Caco-2 (cell line): ENCODE data around the gene INSL3. TPM values are rescaled to one million over a fixed set of nuclear protein-coding genes. Genes with fewer than 3 reads are reported as not detected.
A peak's percentile ranks its signal among the peaks of the same experiment; 100 is the strongest.

Experiments
- BruUV-seq: library from RNA; stranded (reverse); fragments of 400-500 nt; replicated peaks from 2 replicates; lab custom pipeline; 2021; lab: Mats Ljungman, UMichigan
- CTCF ChIA-PET: fragments of 300-600 bp; sonication (Branson Sonifier 250); formaldehyde crosslinking; loops from one replicate; lab custom pipeline; 2022; ENCODE audit warnings: antibody characterized with exemption; lab: Charles Lee
- POLR2A ChIA-PET: fragments of 300-600 bp; sonication (Branson Sonifier 250); formaldehyde crosslinking; loops from one replicate; lab custom pipeline; 2022; ENCODE audit warnings: antibody characterized with exemption; lab: Charles Lee
- DNase-seq, 2 experiments: peaks; one replicate each; pipeline versions ENCODE4 v3.0.0 to v3.0.0-alpha.2; 2020 to 2022
- H3K27me3 ChIP-seq: replicated peaks from 2 replicates; pipeline ENCODE4 v1.6.0; 2011; ENCODE audit warnings: low read length; ENCODE audit not compliant: control insufficient read depth, insufficient read depth
- H3K36me3 ChIP-seq: 2 replicates; pipeline ENCODE4 v1.5.1; 2011; ENCODE audit warnings: low read length; ENCODE audit not compliant: control insufficient read depth, insufficient read depth
- H3K4me1 ChIP-seq: fragments of 250-450 bp; sonication (Bioruptor Pico); 2 replicates; pipeline ENCODE4 v1.5.1; 2020; ENCODE audit warnings: mild to moderate bottlenecking
- H3K4me3 ChIP-seq: 2 replicates; pipeline ENCODE4 v1.5.1; 2011; ENCODE audit warnings: low read depth, mild to moderate bottlenecking, control low read depth, low read length
- H3K9me3 ChIP-seq: fragments of 250-450 bp; sonication (Bioruptor Pico); 2 replicates; pipeline ENCODE4 v1.5.1; 2020; ENCODE audit warnings: mild to moderate bottlenecking, moderate library complexity
- H3K27ac Mint-ChIP-seq: one replicate; pipeline ENCODE4 v1.8.0; 2022; ENCODE audit warnings: mixed read lengths; ENCODE audit not compliant: unreplicated experiment
- H3K27me3 Mint-ChIP-seq: one replicate; pipeline ENCODE4 v1.8.0; 2022; ENCODE audit warnings: mixed read lengths; ENCODE audit not compliant: insufficient read depth, unreplicated experiment
- H3K36me3 Mint-ChIP-seq: one replicate; pipeline ENCODE4 v1.8.0; 2022; ENCODE audit warnings: mild to moderate bottlenecking, mixed read lengths; ENCODE audit not compliant: insufficient read depth, unreplicated experiment
- H3K4me1 Mint-ChIP-seq: one replicate; pipeline ENCODE4 v1.8.0; 2022; ENCODE audit warnings: low read depth, mixed read lengths; ENCODE audit not compliant: unreplicated experiment
- H3K4me3 Mint-ChIP-seq: one replicate; pipeline ENCODE4 v1.8.0; 2022; ENCODE audit warnings: mild to moderate bottlenecking, moderate library complexity, mixed read lengths; ENCODE audit not compliant: unreplicated experiment
- H3K9me3 Mint-ChIP-seq: one replicate; pipeline ENCODE4 v1.8.0; 2022; ENCODE audit warnings: mixed read lengths; ENCODE audit not compliant: unreplicated experiment
- CTCF ChIP-seq, 2 experiments: fragments of 200-600 bp in 1 of 2; IDR thresholded peaks; 1 replicate in 1 of 2; 2 replicates in 1 of 2; pipeline versions ENCODE4 v1.5.1 to v1.8.0; 2011 to 2022; ENCODE audit warnings: antibody characterized with exemption in 1 of 2, control low read depth in 1 of 2, inconsistent platforms in 1 of 2, low read depth in 1 of 2, low read length in 1 of 2, mild to moderate bottlenecking in 1 of 2, moderate library complexity in 1 of 2; ENCODE audit not compliant: insufficient read depth in 1 of 2, severe bottlenecking in 1 of 2, unreplicated experiment in 1 of 2
- intact Hi-C: fragments of 100-400 bp; cut with micrococcal nuclease; formaldehyde crosslinking; loops from one replicate; pipeline ENCODE4 v1.10.0; 2022; ENCODE audit not compliant: unreplicated experiment
- total RNA-seq: library from RNA; stranded (reverse); gene quantifications from 2 replicates; pipeline ENCODE4 v1.2.3, GENCODE V29; 2022

Gene INSL3
- total RNA-seq, 1 experiment from 2014 or later = not detected

- TF ChIP-seq CTCF (IDR thresholded peaks at IDR 0.05; ENCODE audit: insufficient read depth in 1 of 2, low read depth in 1 of 2, low read length in 1 of 2, severe bottlenecking in 1 of 2, unreplicated experiment in 1 of 2) = no peak
- intact Hi-C loops = no loop called here
- CTCF ChIA-PET = interaction anchor here (0.5 kb wide), 1 partner anchor 32 kb away, joined by 3 read pairs; no protein-coding TSS in a partner anchor
- BruUV-seq = no TSS peak
- peak overlapping the region; percentile 67 for H3K4me3 Mint-ChIP-seq
- Histone ChIP-seq H3K27me3 (no peaks in the 10 kb centered on the region), H3K4me1 (peaks cover 22% of the 10 kb centered on the region), H3K4me3 (peak overlapping the region; percentile 51), H3K9me3 (no peaks in the 10 kb centered on the region; the same call in 1 of the 2 replicates), H3K36me3 (no peaks in the 10 kb centered on the region)
- DNase-seq = no peak
- H3K9me3 Mint-ChIP-seq = no peaks in the 10 kb centered on the region
- no peak overlapping the region for H3K27ac Mint-ChIP-seq
- POLR2A ChIA-PET = no interaction called here
- no peaks in the 10 kb centered on the region for H3K36me3 Mint-ChIP-seq
- no peaks in the 10 kb centered on the region for H3K4me1 Mint-ChIP-seq
- H3K27me3 Mint-ChIP-seq = peaks cover 2% of the 10 kb centered on the region
These were observed 25.8 kb downstream of the INSL3 start for GRCh38 chr19:17795495-17795856.

- Mint-ChIP-seq H3K27me3 (peaks cover 2% of the 10 kb centered on the region), H3K36me3 (no peaks in the 10 kb centered on the region), H3K9me3 (no peaks in the 10 kb centered on the region), H3K4me1 (no peaks in the 10 kb centered on the region), H3K4me3 (peak within 1 kb of the TSS; percentile 67), H3K27ac (no peak within 1 kb of the TSS)
- Histone ChIP-seq H3K4me3 (peak within 1 kb of the TSS; percentile 51), H3K9me3 (no peaks in the 10 kb centered on the region; the same call in 1 of the 2 replicates), H3K36me3 (no peaks in the 10 kb centered on the region), H3K27me3 (no peaks in the 10 kb centered on the region), H3K4me1 (peaks cover 22% of the 10 kb centered on the region)
- TF ChIP-seq CTCF (IDR thresholded peaks at IDR 0.05; ENCODE audit: insufficient read depth in 1 of 2, low read depth in 1 of 2, low read length in 1 of 2, severe bottlenecking in 1 of 2, unreplicated experiment in 1 of 2) = no peak
- POLR2A ChIA-PET = no interaction called here
- peak; percentile 49 to 76 for DNase-seq
- intact Hi-C loops = no loop called here
- CTCF ChIA-PET = interaction anchor here (0.5 to 0.6 kb wide), 2 partner anchors 31 to 1192 kb away, joined by 3 read pairs; no protein-coding TSS in a partner anchor
- BruUV-seq = TSS peak; percentile 43
These were observed 26.4 kb downstream of the INSL3 start, which contains the start of gene B3GNT3 for GRCh38 chr19:17794731-17795494. Gene B3GNT3 (plus strand): TSS chr19:17795138. CDS start chr19:17807808, 12,670 bp downstream.

GRCh38 chr19:17794412-17794730, 26.9 kb downstream of the INSL3 start:
- no TSS peak for BruUV-seq
- H3K4me3 Mint-ChIP-seq = peak overlapping the region; percentile 67
- POLR2A ChIA-PET = no interaction called here

More at GRCh38 chr19:17794412-17794730, 26.9 kb downstream of the INSL3 start:
- no peaks in the 10 kb centered on the region for H3K36me3 Mint-ChIP-seq
- H3K4me1 Mint-ChIP-seq = no peaks in the 10 kb centered on the region
- no peaks in the 10 kb centered on the region for H3K27me3 ChIP-seq
- no peak overlapping the region for H3K27ac Mint-ChIP-seq
- H3K9me3 Mint-ChIP-seq = no peaks in the 10 kb centered on the region
- no peak for TF ChIP-seq CTCF (IDR thresholded peaks at IDR 0.05; ENCODE audit: insufficient read depth in 1 of 2, low read depth in 1 of 2, low read length in 1 of 2, severe bottlenecking in 1 of 2, unreplicated experiment in 1 of 2)
- intact Hi-C loops = no loop called here
- CTCF ChIA-PET = interaction anchor here (0.6 kb wide), 1 partner anchor 1193 kb away, joined by 3 read pairs; no protein-coding TSS in a partner anchor
- peaks cover 2% of the 10 kb centered on the region for H3K27me3 Mint-ChIP-seq
- H3K4me3 ChIP-seq = peak overlapping the region; percentile 51; the same call in 1 of the 2 replicates
- no peaks in the 10 kb centered on the region; the same call in 1 of the 2 replicates for H3K9me3 ChIP-seq
- H3K4me1 ChIP-seq = peaks cover 22% of the 10 kb centered on the region
- no peaks in the 10 kb centered on the region for H3K36me3 ChIP-seq
- DNase-seq = no peak
